NCI-H774 (cell line): ENCODE measurements around the gene BARX2.

ENCODE experiments used
- DNase-seq: peaks from one replicate; lab custom pipeline; 2025; lab: John Stamatoyannopoulos, UW

BARX2 gene

GRCh38 chr11:129374081-129374992, 1.3 kb upstream of the BARX2 start:
- no peak for DNase-seq

GRCh38 chr11:129374993-129375750, 476 bp upstream of the BARX2 start:
- DNase-seq: peak; percentile 29

- DNase-seq: no peak
Observed at GRCh38 chr11:129376658-129377341, 1.2 kb downstream of the BARX2 start.

DNA sequence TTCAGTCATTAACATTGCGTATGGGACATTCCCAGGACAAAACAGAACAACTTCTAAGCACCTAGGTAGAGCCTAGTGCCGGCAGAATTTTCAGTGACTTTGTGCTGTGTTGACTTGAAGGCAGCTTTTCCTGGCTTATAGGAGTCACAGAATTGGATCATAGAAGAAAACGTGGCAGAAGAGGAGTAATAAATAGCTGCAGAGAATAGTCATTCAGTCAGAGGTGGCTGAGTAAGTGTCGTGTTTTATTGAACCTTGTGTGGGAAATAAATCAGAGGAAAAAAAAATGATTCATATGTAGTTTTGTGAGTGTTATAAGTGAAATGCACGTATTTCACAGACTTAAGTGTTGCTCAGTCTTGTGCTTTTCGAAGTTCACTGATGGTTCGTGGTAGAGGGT, 2.1 kb downstream of the BARX2 start:
- no peak for DNase-seq

GRCh38 chr11:129380413-129380812, 4.8 kb downstream of the BARX2 start:
- no peak for DNase-seq

GRCh38 chr11:129382583-129382982, 6.9 kb downstream of the BARX2 start:
- DNase-seq: no peak

GRCh38 chr11:129383060-129383459, 7.4 kb downstream of the BARX2 start:
- no peak for DNase-seq

GRCh38 chr11:129383502-129383901, 7.9 kb downstream of the BARX2 start:
- no peak for DNase-seq

DNA sequence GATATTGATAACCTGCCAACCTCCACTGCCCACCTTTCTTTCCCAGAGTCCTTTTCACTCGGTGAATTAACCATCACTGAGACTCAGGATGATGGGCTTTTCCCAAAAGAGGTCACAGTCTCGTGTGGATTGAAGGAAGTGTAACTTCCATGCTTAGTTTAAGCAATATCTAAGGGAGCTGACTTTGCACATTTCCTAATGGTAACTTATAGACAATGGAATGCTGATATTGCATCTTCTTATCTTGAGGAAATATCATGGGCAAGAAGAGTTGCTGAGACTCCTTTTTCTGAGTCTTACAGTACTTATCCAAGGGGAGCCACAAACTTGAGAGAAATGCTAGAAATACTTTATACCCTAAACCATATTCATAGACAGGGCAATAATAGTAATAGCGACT, 8.8 kb downstream of the BARX2 start:
- no peak for DNase-seq

GRCh38 chr11:129385801-129386200, 10.2 kb downstream of the BARX2 start:
- no peak for DNase-seq

GRCh38 chr11:129386795-129387397, 11.2 kb downstream of the BARX2 start:
- no peak for DNase-seq

GRCh38 chr11:129387434-129387833, 11.8 kb downstream of the BARX2 start:
- DNase-seq: no peak

- no peak for DNase-seq
Observed at GRCh38 chr11:129388824-129389223, 13.2 kb downstream of the BARX2 start.

DNA sequence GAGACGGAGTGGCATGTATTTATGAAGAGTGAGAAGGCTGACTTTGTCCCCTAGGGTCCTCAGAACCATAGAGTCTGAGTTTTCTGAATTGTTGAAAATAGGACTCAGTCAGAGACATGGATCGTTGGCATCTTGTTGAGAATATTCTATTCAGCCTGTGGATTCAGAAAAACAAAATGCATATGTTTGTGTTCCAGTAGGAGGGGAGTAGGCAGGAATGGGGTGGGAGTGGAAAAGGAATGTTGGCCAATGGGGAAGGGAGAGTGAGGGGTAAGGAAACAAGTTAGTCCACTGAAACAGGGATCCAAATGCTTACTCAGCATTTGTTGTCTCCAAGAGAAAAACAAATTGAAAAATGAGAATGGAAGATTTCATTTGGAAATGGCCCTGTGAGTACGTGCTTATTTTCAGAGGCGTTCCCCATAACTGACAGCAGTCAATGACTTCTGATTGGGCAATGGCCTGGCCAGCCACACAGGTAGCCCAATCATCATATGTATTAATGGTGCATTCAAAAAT, 14.7 kb downstream of the BARX2 start:
- DNase-seq: no peak

DNA sequence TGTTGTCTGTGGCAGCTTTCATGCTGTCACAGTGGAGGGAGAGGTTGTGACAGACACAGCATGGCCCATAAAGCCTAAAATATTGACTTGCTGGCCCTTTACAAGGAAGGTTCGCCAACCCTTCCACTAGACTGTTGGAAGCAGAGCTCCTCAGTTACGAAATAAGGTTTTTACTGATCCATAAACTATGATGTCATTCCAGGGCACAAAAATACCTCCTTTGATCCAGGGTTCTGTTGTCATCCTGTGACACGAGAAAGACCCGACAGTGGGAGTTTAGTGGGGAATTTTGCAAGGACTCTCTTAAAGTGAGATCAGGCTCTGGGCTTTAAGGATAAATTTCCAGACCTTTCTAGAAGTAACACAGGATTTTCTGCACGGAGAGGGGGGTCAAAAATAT, 15.7 kb downstream of the BARX2 start:
- DNase-seq: no peak

GRCh38 chr11:129391821-129392220, 16.2 kb downstream of the BARX2 start:
- DNase-seq: no peak

DNA sequence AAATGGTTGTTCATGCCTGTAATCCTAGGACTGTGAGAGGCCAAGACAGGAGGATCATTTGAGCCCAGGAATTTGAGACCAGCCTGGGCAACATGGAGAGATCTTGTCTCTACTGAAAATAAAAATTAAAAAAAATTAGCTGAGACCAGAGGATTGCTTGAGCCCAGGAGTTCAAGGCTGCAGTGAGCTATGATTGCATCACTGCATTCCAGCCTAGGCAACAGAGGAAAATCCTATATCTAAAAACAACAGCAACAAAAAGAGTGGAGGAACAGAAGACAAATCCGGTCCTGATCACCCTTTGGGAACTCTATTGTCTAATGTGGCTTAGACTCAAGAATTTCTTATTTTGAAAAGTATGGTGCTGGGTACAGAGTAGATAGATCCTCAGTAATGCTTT, 17.3 kb downstream of the BARX2 start:
- DNase-seq: no peak

DNA sequence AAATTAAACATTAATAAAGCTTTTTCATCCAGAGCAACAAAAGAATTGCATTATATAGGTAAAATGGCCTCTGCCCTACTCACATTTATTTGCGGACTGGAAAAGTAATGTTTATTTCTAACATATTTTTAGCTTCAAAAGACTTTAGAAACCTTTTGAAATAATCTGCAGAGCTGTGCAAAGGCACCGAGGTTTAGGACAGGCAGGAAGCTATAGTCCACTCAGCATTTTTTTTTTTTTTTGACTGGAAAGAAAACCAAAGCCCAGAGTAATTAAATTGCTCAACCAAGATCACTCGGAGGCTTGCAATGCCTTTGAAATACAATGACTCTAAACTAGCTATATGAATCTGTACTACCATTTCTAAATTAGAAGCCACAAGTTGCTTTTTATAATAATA, 19.1 kb downstream of the BARX2 start:
- no peak for DNase-seq

DNA sequence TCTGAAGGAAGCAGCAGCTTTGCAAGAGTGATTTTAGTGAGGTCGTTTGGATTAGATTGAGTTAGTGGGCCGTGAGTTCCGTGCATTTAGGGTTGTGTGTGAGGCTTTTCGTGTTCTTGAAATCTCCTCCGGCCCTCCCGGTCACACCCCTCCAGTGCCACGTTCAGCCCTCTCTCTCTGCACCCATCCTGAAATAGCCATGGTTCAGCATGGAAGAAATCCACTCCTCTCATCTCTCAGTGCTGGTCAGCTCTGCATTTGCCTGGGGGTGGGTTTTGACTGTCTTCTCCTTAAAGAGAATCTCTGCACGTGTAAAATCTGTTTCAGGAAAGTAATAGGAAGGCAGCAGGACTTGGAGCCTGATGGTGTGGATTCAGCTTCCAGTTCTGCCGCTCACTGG, 19.8 kb downstream of the BARX2 start:
- no peak for DNase-seq

- no peak for DNase-seq
Observed at GRCh38 chr11:129395883-129396282, 20.2 kb downstream of the BARX2 start.

GRCh38 chr11:129396454-129396853, 20.8 kb downstream of the BARX2 start:
- no peak for DNase-seq
